Endothelial cell (in vitro differentiated cells): ENCODE results near the gene TBC1D24. TPM values are rescaled to one million over a fixed set of nuclear protein-coding genes. Genes with fewer than 3 reads are reported as not detected.

ENCODE experiments used
- DNase-seq: peaks from one replicate; pipeline ENCODE4 v3.0.0; 2021; ENCODE audit warnings: low spot score
- H3K27ac Mint-ChIP-seq: one replicate; pipeline ENCODE4 v1.8.0; 2021; ENCODE audit warnings: mixed read lengths, inconsistent platforms; ENCODE audit not compliant: unreplicated experiment
- H3K27me3 Mint-ChIP-seq: one replicate; pipeline ENCODE4 v1.8.0; 2021; ENCODE audit warnings: mild to moderate bottlenecking, moderate library complexity, mixed read lengths, inconsistent platforms; ENCODE audit not compliant: unreplicated experiment
- H3K36me3 Mint-ChIP-seq: one replicate; pipeline ENCODE4 v1.8.0; 2021; ENCODE audit warnings: mild to moderate bottlenecking, low read depth, mixed read lengths, inconsistent platforms; ENCODE audit not compliant: unreplicated experiment
- H3K4me1 Mint-ChIP-seq: one replicate; pipeline ENCODE4 v1.8.0; 2021; ENCODE audit warnings: mild to moderate bottlenecking, mixed read lengths, inconsistent platforms; ENCODE audit not compliant: unreplicated experiment
- H3K4me3 Mint-ChIP-seq: one replicate; pipeline ENCODE4 v1.8.0; 2021; ENCODE audit warnings: mild to moderate bottlenecking, mixed read lengths, inconsistent platforms; ENCODE audit not compliant: unreplicated experiment
- H3K9me3 Mint-ChIP-seq: one replicate; pipeline ENCODE4 v1.8.0; 2021; ENCODE audit warnings: mixed read lengths, inconsistent platforms; ENCODE audit not compliant: unreplicated experiment
- total RNA-seq: library from RNA; stranded (reverse); fragmentation: NEBNext Ultra II Directional; extraction: Animal tissue kit (Norgen Biotek cat#: 25700); gene quantifications from one replicate; pipeline ENCODE4 v1.2.1, GENCODE V29; 2021; ENCODE audit not compliant: unreplicated experiment
- TF ChIP-seq, protein P1 (sequence below): fragments of 200-600 bp; sonication (generic); IDR thresholded peaks from one replicate; pipeline ENCODE4 v1.5.0; 2021; ENCODE audit warnings: antibody characterized with exemption; ENCODE audit not compliant: unreplicated experiment

The TBC1D24 gene
- total RNA-seq, 1 donor from 2014 or later: 17.3 TPM

DNA sequence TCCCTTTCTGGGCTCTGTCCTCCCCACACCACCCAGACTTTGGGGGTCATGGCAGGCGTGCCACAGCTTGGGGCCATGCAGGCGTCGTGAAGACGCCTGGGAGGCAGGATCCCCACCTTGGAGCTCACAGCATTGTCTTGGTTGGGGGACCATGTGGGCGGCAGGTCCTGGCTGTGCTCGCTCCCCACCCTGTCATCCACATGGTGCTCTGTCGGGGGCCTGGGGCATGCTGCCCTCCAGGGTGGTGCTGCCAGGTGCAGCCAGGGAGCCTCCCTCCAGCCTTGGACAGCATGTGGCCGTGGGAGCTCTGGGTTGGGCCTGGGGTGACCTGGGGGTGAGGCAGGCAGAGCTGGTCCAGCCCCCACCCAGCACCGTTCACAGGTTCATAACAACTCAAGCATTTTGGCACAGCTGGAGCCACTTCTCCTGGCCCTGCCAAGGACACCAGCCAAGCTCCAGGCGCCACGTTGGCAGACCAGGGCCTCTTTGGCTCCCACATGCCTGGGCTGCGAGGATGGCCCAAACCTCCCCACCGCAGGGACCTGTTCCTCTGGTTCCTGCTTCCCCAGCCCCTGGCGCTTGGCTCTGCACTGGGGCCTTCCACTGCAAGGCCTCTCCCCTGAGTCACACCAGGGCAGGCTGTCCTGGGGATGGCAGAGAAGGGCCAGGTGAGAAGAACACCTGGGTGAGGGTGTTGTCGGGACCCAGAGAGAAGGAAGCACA, 23.8 kb downstream of the TBC1D24 start:
- Mint-ChIP-seq H3K27ac (no peak overlapping the region), H3K9me3 (no peaks in the 10 kb centered on the region), H3K4me1 (no peaks in the 10 kb centered on the region), H3K27me3 (peaks cover 7% of the 10 kb centered on the region), H3K4me3 (no peak overlapping the region), H3K36me3 (peaks cover 7% of the 10 kb centered on the region)
- TF ChIP-seq, protein P1, sequence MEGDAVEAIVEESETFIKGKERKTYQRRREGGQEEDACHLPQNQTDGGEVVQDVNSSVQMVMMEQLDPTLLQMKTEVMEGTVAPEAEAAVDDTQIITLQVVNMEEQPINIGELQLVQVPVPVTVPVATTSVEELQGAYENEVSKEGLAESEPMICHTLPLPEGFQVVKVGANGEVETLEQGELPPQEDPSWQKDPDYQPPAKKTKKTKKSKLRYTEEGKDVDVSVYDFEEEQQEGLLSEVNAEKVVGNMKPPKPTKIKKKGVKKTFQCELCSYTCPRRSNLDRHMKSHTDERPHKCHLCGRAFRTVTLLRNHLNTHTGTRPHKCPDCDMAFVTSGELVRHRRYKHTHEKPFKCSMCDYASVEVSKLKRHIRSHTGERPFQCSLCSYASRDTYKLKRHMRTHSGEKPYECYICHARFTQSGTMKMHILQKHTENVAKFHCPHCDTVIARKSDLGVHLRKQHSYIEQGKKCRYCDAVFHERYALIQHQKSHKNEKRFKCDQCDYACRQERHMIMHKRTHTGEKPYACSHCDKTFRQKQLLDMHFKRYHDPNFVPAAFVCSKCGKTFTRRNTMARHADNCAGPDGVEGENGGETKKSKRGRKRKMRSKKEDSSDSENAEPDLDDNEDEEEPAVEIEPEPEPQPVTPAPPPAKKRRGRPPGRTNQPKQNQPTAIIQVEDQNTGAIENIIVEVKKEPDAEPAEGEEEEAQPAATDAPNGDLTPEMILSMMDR: no peak
- DNase-seq: no peak

DNA sequence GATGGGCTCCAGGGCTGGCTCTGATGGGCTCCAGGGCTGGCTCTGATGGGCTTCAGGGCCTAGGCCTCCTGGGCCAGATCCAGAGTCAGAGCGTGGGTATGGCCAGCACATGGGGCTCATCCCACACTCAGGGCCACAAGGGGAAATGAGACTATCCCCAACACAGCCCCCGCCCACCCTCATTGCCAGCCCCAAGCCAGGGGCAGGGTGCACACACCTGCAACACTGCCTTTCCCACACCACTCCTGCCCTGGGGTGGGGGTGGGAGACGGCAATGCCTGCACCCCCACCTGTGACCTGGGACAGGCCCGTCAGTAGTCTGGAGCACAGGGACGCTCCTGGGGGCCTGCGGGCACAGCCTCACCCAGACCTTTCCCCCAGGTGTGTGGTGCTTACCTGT, 24.5 kb downstream of the TBC1D24 start:
- no peak overlapping the region for H3K27ac Mint-ChIP-seq
- H3K27me3 Mint-ChIP-seq: peaks cover 7% of the 10 kb centered on the region
- no peak for DNase-seq
- H3K4me1 Mint-ChIP-seq: no peaks in the 10 kb centered on the region
- peaks cover 7% of the 10 kb centered on the region for H3K36me3 Mint-ChIP-seq
- H3K4me3 Mint-ChIP-seq: no peak overlapping the region
- TF ChIP-seq, protein P1: no peak
- no peaks in the 10 kb centered on the region for H3K9me3 Mint-ChIP-seq

DNA sequence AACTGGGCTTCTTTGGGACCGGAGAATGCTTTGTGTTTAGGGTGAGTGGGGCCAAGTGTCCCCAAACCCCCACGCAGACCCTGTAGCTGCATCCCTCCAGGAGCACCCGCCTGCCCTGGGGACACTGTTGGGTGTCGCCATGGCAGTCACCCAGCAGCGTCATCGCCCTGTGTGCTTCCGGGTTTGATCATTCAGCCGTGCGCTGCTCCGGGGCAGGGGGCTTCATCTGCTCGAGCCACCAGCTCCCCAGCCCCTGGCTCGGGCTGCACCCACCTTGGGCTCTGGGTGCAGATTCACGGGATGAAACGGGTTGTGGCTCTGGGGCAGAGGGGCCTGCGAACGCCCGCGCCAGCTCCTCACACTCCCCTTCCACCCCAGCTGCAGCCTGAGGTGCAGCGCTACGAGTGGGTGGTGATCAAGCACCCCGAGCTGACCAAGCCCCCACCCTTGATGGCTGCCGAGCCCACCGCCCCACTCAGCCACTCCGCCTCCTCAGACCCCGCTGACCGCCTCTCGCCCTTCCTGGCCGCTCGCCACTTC, 25.0 kb downstream of the TBC1D24 start:
- Mint-ChIP-seq H3K4me1 (no peaks in the 10 kb centered on the region), H3K36me3 (peaks cover 7% of the 10 kb centered on the region), H3K27me3 (peaks cover 7% of the 10 kb centered on the region), H3K9me3 (no peaks in the 10 kb centered on the region), H3K4me3 (no peak overlapping the region), H3K27ac (no peak overlapping the region)
- no peak for DNase-seq
- TF ChIP-seq, protein P1: no peak

DNA sequence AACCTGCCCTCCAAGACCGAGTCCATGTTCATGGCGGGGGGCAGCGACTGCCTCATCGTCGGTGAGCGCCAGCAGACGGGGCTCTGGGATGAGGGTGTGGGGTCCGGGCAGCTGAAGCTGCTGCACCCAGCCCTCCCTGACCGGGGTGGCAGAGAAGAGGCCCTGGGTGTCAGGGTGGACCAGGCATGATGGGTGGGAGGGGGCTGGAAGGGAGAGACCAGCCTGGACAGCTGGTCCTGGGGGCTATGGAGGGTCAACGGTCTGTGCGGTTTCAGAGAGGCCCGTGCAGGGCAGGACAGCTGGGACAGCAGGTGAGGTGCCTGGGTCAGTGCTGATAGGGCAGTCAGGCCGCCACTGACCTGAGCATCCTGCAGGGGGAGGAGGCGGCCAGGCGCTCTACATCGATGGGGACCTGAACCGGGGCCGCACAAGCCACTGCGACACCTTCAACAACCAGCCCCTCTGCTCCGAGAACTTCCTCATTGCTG, 25.5 kb downstream of the TBC1D24 start:
- Mint-ChIP-seq H3K27ac (no peak overlapping the region), H3K9me3 (no peaks in the 10 kb centered on the region), H3K4me3 (no peak overlapping the region), H3K27me3 (peaks cover 7% of the 10 kb centered on the region), H3K36me3 (peaks cover 7% of the 10 kb centered on the region), H3K4me1 (no peaks in the 10 kb centered on the region)
- TF ChIP-seq, protein P1: no peak
- DNase-seq: no peak
